Fibroblast of skin of back (primary cell): ENCODE measurements around the gene MDH2. TPM values are rescaled to one million over a fixed set of nuclear protein-coding genes. Genes with fewer than 3 reads are reported as not detected.
A peak's percentile ranks its signal among the peaks of the same experiment; 100 is the strongest.
"Not testable (repeated sequence)": the region's sequence is repeated elsewhere in the genome, so short reads cannot be mapped to it uniquely, and the experiment has no call there.

Source experiments
- DNase-seq: peaks from one replicate; pipeline ENCODE4 v3.0.0-alpha.2; 2013
- polyA plus RNA-seq, 2 experiments: library from polyadenylated mRNA; unstranded; fragments of 120-200 nt; gene quantifications; one replicate each; pipeline ENCODE4 v1.2.1, GENCODE V29; 2013; ENCODE audit not compliant: insufficient read length in 2 of 2

The MDH2 gene, protein sequence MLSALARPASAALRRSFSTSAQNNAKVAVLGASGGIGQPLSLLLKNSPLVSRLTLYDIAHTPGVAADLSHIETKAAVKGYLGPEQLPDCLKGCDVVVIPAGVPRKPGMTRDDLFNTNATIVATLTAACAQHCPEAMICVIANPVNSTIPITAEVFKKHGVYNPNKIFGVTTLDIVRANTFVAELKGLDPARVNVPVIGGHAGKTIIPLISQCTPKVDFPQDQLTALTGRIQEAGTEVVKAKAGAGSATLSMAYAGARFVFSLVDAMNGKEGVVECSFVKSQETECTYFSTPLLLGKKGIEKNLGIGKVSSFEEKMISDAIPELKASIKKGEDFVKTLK
- polyA plus RNA-seq (2013, experiment 1 of 2; ENCODE audit: insufficient read length), result 363 TPM
- 301 TPM for polyA plus RNA-seq (2013, experiment 2 of 2; ENCODE audit: insufficient read length)

DNA sequence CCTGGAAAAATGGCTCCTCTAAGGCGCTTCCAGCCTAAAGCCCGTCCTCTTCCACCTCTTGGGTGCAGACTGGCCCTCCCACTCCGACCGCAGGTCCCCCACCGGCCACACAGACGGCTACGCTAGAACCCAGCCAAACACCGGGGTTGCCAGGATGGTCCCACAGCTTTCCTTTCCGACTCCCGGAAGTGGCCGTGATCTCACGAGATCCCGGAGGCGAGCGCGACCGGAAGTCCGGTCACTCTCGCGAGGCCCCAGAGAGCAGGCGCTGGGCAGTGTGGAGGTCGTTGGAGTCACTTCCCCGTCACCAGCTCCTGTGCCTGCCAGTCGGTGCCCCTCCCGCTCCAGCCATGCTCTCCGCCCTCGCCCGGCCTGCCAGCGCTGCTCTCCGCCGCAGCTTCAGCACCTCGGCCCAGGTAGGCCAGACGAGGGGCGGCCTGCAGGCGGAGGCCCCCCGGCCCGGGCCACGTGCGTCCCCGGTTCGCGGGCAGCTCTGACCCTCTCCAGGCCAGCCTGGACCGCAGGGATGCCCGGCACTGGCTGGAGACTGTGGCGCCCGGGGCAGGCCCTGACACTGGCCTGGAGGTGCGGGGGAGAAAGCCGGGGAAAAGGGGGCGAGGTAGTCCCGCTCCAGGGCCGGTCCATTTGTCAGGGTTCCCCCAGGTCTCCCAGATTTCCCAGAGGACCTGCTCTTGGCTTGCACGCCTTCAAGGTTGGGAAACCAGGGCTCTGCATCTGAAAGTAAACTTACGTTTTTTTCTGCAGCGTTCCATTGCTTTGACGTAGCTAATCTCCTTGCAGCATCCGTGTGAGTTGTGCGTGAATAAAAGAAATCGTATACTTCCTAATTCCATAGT, at the start of gene MDH2, which contains the start of gene STYXL1:
Gene MDH2, plus strand, starts transcription at position 296 of the 857 bp plus-strand sequence. Its CDS starts 55 bp downstream, at position 351.
Gene STYXL1, minus strand, starts transcription at position 190 of the 857 bp plus-strand sequence. CDS start 17,477 bp downstream, outside the sequence.
- peak; percentile 96 for DNase-seq

DNA sequence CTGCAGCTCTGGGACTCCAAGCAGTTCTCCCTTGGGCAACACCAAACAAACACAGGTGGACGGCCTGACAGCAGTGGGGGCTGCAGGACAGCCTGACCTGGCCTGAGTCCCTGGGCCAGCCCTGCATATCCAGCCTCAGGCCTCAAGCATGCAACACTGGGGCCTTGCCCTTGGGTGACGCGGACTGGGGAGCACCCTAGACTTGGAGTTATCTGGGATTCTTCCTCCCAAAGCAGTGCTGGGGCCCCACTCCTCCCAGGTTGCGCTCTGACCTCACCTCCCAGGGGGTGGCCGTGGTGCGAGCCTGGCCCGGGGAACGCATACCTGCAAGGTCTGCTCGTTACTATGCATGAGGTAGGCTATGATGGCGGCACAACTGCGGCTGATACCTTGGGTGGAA, 47.3 kb upstream of the MDH2 start:
- no peak for DNase-seq

DNA sequence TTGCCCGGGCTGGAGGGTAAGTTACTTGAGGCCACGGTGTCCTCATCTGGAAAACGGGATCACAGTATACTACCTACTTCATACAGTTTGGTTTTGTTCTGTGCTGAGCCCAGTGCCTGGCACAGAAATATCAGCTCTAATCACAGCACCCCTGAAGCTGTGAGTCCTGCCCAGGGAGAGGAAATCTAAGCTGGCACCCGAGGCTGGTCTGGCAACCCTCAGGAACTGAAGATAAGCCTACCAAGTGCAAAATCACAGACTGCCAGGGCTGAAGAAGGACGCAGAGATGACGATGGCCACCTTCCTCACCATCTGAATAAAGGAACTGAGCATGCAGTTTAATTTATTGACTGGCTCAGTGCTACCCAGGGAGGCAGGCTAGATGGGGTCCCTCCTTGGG, 45.8 kb upstream of the MDH2 start:
- DNase-seq, result no peak

DNA sequence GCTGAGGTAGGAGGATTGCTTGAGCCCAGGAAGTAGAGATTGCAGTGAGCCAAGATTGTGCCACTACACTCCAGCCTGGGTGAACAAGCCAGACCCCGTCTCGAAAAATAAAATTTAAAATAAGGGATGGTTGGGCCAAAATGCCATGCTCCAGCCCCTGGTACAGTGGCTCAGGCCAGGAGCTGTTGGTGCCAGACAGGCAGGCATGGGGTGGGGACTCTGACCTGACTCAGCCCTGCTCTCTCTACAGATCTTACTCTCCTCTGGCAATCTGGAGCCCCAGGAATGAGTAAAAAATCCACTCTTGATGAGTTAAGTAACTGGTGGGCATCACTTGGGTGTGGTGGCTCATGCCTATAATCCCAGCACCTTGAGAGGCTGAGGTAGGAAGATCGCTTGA, 45.1 kb upstream of the MDH2 start:
- no peak for DNase-seq

DNA sequence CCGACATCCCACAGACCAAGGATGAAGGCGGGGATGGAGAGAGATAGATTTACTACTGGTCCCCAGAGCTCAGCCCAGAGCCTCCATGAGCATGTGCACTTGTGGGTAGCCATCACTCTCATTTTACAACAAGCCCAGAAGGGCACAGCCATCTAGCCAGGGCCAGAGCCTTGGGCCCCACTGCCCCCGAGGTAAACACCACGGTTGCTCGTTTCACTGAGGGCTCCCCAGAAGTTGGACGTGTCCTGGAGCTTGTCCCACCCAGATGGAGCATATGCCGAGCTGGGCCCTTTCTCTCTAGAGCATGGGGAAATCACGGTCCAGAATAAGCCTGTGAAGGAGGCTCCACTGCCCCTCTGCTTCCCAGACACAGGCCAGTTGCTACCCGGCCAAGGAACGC, 44.6 kb upstream of the MDH2 start:
- no peak for DNase-seq

DNA sequence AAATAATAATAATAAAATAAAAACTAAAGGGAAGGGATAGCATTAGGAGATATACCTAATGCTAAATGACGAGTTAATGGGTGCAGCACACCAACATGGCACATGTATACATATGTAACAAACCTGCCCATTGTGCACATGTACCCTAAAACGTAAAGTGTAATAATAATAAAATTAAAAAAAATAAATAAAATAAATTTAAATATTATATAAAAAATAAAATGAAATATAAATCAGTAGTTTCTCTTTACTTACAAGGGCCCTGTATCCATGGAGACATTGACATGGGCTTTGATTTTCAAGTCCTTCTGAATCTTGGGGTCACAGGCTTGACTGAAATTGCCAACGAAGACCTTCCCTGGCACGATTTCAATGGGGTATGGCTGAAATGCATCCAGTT, 42.9 kb upstream of the MDH2 start:
- not testable (repeated sequence) for DNase-seq

DNA sequence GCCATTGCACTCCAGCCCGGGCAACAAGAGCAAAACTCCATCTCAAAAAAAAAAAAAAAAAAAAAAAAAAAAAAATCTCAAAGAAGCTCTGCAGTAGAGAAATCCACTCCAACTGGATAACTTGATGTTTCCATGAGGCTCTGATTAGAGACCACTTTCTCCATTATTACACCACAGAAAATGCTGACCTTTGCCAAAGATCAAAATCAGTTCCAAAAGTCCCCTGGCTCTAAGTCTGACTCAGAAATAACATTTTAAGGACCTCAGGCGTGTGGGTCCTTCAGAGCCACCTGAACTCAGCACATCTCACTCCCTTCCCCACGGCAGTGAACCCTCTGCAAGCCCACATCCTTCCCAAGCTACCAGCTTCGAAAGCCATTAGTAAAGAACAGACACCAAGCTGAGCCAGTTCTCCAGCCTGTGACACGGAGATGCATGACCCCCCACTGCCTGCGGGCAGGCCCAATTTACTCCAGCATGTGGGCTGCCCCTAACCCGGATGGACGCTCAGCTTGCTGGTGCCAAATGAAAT, 39.7 kb upstream of the MDH2 start:
- DNase-seq, result no peak

DNA sequence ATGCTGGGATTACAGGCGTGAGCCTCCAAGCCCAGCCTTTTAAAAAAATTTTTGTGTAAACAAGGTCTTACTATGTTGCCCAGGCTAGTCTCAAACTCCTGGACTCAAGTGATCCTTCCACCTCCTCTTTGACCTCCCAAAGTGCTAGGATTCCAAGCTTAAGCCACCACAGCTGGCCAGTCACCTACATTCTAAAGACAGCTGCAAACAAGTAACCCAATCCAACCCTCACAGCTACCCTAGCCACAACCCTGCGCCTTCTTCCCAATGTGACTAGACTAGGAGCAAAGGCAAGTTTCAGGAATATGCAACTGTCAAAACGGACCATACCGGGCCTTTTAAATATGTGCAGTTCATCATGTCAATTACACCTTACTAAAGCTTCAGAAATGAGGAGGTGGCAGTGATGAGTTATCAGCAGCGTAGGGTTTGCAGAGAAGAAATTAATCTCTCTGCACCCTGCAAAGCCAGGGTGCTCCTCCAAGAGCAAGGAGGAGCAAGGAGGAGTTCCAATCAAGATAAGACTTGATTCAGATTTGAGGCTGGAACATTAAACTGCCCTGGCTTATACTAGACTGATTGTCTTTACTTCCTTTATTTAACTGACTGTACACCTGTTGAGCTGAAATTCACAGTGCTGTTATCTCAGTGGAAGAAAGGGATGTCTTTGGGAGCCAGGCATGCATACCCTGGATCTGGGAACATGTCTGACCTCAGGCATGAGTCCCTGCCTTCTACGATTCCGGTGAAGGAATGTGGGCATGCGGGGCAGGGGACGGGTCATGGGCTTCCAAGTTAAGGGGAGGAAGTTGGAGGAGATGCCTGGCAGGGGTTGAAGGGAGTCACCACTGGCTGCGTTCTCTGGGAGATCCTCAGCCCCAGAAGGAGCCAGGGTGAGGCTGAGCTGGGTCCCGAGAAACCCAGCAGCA, 38.0 kb upstream of the MDH2 start:
- no peak for DNase-seq

DNA sequence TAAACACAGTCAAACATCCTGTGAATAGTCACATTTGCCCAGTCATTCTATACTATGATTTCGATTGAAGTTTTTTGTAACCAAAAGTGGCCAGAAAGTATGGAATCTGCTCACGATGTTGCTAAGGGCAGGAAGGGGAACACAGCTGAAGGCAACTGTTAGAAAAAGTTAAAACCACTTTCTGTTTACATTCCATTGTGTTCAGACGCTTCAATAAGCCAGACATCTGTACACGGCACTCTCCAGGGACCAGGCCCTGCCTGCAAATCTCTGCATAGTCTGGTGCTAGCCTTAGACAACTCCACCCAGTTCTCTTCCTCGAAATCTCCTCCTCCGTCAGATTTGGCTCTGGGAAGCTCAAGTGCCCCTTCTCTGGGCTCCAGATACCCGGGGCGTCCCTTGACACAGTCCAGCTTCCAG, 36.5 kb upstream of the MDH2 start:
- peak; percentile 84 for DNase-seq

DNA sequence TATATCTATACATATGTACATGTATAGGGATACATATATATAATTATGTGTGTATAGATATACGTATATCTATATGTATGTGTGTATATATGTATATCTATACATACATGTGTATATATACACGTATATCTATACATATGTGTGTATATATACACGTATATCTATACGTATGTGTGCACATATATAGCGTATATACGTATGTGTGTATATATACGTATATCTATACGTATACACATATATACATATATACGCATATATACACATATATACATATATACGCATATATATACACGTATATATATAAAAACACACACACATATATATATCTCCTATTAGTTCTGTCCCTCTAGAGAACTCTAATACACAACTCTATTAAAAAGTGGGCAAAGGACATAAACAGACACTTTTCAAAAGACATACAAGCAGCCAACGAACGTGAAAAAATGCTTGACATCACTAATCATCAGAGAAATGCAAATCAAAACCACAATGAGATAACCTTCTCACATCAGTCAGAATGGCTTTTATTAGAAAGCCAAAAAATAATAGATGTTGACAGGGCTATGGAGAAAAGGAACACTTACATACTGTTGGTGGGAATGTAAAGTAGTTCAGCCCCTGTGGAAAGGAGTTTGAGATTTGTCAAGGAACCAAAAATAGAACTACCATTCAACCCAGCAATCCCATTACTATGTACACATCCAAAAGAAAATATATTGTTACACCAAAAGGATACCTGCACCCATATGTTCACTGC, 31.5 kb upstream of the MDH2 start:
- DNase-seq, result no peak

DNA sequence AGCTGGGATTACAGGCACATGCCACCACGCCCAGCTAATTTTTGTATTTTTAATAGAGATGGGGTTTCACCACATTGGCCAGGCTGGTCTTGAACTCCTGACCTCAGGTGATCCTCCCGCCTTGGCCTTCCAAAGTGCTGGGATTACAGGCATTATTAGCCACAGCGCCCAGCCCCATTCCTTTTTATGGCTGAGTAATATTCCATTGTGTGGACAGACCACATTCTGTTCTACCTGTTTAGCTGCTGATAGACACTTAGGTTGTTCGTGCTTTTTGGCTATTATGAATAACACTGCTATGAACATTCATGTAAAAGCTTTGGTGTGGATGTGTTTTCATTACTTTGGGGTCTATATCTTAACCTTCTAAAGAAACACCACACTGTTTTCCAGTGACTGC, 29.4 kb upstream of the MDH2 start:
- DNase-seq, result not testable (repeated sequence)

DNA sequence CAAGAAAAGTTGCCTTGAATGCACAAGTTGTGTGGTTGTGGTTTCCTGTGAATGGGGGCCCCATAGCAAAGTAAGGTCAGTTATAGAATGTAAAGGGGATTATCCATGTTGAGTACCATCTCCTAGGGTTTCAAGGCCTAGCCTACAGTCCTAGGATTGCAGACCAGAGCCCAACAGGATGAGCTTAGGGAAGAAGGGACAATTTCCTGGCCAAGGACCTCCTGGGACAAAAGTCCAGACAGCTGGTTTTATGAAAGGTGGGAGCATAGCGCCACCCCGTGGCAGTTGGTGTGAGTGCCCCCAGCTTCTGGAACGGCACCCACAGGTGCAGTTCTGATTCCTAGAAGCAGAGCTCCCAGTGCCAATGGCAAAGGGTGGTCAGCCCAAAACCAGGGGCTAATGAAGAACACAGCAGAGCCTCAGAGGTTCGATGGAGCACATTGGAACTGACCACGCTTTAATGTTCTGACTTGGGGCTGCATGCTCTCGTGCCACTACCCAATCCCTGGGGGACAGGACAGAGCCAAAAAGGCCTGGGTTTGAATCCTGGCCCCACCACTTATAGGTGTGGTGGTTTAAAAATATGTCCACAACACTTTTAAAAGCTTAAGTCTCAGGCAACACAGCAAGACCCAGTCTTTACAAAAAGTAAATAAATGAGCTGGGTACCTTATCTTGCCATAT, 27.7 kb upstream of the MDH2 start:
- DNase-seq, result peak; percentile 61

DNA sequence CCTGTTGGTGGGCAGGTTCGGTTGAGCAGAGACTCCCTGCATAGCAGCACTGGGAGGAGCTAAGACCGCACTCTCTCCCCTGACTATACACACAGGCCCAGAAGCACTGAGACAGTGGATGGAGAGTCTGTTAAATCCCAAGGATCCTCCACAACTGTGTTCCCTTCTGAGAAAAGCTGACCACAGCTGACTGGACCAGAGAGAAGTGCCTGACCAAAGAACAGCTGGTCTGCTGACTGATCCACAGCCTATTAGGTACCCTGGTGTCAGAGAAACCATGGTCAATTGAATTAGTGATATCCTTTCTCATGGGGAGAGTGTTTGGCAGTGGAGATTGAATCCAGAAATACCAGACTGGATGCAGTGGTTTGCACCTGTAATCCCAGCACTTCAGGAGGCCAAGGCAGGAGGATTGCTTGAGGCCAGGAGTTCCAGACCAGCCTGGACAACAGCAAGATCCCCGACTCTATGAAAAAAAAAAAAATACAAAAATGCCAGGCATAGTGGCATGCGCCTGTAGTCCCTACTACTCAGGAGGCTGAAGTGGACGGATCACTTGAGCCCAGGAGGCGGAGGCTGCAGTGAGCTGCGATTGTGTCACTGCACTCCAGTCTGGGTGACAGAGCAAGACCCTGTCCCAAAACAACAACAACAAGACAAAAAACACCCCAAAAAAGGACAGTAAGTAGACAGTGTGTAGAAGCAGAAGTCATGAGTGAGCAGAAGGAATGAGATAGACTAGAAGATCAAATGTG, 25.7 kb upstream of the MDH2 start:
- no peak for DNase-seq

DNA sequence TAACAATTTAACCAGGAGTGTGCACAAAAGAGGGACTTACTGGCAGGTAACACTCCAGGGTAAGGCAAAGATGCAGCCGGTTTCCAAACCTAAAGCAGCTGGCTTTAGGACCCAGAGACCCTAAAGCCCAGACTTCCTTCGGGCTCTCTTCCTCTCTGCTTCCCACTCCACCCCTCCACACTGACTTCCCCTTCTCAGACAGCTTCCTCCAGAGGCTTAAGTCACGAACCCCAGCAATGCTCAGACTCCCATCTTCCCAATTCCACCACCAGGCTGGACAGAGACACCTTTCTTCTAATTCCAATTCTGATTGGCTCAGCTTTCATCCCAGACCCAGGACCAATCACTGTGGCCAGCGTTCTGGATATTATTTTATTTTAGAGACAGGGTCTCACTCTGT, 24.9 kb upstream of the MDH2 start:
- DNase-seq, result no peak

DNA sequence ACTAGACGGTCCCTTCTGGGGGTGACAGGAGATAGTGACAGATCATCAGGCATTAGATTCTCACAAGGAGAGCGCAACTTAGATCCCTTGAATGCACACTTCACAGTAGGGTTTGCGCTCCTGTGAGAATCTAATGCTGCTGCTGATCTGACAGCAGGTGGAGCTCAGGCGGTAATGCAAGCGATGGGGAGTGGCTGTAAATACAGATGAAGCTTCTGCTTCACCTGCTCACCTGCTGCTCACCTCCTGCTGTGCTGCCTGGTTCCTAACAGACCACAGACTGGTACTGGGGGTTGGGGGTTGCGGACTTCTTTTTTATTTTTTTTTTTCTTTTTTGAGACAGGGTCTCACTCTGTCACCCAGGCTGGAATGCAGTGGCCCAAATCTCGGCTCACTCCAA, 18.2 kb upstream of the MDH2 start:
- DNase-seq, result not testable (repeated sequence)

DNA sequence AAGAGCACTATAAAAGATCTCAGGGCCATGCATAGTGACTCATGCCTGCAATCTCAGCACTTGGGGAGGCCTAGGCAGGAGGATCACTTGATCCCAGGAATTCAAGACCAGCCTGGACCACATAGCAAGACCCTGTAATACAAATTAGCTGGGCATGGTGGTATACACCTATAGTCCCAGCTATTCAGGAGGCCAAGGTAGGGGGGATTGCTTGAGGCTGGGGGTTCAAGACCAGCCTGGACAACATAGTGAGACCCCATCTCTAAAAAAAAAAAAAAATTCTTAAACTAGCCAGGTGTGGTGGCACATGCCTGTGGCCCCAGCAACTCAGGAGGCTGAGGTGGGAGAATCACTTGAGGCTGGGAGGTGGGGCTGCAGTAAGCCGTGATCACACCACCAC, 15.9 kb upstream of the MDH2 start:
- no peak for DNase-seq

DNA sequence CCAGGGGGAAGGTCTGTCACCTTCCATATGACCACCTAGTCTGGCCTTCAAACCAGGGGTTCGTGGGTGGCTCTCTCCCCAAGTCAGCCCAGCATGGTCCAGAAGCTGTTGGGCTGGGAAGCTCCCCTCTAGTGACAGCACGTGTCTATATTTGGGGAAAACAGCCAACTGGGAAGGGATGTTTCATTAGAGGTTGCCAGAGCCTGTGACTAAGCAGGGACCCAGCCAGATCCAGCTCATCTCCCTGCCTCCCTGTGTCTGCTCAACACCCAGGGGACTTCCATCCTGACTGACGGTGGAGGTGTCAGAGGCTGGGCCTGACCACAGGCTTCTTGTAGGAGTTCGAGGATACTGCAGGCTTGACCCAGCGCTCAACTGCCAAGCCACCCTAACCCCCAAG, 10.6 kb upstream of the MDH2 start:
- peak; percentile 91 for DNase-seq

DNA sequence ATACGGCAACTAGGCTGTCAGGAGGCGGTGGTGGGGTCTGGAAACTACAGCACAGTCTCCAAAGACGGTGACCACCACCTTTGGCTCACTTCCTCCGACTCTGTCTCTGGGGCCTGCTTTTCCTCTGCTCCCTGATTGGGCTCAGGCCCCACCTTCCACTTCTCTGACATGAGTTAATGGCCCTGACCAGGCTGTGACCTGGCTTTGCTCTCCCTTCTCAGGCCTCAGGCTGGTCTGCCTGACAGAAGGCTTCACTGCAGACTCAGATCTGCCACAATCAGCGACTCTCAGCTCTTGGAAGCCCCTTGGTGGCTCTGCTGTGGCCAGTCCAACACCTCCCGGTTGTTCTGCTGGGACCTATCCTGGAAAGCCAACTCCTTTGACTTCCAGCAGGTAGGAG, 7.8 kb upstream of the MDH2 start:
- DNase-seq, result no peak

DNA sequence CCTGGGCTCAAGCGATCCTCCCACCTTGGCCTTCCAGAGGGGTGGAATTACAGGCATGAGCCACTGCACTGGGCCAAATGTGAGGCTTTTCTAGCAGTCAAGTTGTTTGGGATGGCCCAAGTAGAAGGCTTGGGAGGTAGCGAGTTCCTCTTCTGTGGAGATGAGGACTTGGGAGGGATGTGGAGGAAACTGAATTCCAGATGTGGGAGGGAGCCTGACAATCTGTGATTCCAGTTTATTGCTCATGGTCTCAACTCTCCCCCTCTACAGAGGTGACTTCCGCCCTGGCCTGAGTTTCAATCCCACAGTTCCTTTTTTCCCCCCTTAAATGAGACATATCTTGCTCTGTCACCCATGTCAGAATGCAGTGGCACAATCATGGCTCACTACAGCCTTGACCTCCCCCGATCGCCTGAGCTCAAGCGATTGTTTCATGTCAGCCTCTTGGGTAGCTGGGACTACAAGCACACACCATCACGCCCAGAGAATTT, 3.5 kb upstream of the MDH2 start:
- DNase-seq, result no peak

DNA sequence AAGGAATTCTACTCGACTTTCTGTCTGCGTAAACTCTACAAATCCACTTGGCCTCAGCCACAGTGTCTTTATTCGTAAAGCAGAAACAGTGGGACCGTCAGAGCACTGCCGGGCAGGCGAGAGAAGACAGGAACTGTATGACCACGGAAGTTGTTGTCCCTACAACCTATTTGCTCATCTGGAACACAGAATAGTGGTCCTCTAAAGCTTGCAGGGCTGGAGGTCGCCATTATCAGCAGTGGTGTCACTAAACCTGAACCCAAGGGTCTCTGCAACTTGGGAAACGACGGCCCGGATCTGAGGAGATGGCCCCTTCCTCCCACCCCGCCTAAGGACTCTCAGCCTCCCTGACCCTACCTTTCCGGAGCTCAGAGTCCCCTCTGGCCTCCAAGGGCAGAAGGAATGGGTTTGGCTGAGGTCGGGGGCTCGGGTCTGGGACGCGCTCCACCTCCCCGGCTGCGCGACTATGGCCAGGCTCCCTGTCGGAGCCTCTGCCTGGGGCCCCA, 548 bp upstream of the MDH2 start:
- peak; percentile 15 for DNase-seq
